Glomerular endothelial cell (primary cell): ENCODE data around the gene SASH1. TPM values are rescaled to one million over a fixed set of nuclear protein-coding genes. Genes with fewer than 3 reads are reported as not detected.
"Not testable (repeated sequence)": the region's sequence is repeated elsewhere in the genome, so short reads cannot be mapped to it uniquely, and the experiment has no call there.

Experiments
- DNase-seq: peaks from one replicate; pipeline ENCODE4 v3.0.0-alpha.2; 2011; ENCODE audit warnings: low read depth, low spot score; ENCODE audit errors: extremely low read depth
- total RNA-seq: library from RNA; depleted of rRNA; stranded (reverse); fragments of >200 nt; gene quantifications from 2 replicates; pipeline ENCODE4 v1.2.3, GENCODE V29; 2015

Gene SASH1
- total RNA-seq, 1 donor from 2014 or later: 136 TPM

DNA sequence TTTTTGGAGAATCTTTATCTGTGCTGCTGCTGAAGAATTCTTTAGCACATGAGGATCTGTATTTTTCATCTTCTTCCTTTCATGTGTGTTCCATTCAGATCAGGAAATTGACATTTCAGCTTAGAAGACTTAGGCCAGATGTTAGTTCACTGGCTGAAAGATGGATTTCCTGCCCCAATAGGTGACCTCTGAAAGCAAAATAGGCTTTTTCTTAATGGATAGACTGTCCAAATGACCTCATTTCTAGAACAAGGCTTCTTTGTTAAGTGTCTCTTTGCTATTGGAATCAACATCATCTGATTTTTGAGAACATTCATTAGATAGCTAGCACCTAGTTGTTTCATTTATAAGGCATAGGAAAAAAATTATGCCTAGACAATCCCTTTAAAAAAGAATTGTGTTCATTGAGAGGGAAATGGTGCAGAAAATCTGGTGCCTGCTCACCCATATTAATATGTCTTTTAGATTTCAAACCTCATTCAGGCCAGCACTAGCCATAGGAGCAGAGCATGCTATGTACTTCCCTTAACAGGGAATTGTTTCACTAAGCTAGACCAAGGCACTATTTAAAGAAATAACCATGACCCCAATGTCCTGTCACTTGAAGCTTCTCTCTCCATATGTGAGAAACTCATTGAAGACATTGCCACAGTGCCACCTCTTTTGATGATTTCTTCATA is 13.6 kb upstream of the SASH1 start:
- DNase-seq: no peak

DNA sequence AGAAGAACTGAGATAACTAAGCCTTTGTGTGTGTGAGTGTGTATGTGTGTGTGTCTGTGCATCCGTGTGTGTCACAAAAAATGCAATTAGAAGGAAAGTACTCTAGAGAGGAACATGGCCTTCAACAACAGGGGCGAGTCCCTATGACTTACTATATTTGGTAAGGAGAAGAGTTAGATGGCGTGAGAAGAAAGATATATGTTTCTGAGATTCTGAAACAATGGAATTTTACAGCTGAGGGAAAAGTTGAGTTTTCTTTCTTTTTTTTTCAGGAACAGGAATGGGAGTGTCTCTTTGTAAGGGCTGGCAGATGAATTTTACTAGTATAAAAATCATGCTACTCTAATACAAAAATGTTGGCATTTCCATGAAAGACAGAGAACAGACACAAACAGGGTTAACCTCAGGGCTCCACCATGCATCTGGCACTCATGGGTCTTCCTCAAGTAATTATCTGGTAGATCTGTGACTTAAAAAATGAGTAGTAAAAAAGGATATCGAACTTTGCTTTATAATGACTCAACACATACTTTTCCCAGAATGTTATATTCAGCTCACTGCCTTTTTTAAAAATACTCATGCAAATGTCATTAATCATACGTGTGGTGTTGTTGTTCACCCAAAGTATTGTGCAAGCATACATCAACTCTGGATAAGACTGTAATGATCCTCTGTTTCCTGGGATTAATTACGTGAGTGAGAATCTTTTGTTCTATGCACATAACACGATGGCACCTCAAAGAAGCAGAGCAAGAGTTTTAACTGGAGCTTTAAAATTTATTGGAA is 12.8 kb upstream of the SASH1 start:
- DNase-seq: no peak

DNA sequence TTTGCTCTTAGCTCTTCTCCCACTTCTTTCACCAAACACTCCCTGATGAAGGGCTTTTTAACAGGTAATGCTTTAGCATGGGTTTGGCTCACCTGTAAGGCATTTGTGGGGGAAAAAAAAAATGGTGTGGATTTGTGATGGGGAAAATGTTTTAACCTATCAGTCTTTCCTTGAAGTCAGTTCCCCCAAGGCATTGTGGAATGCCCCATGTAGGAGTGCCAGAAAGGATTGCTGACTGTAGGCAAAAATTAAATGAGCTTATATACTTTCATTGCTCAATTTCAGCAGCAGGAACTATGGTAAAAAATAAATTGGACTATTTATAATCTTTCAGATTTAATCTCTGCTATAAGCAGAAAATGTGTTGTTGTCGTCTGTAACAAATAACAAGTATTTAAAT is 10.6 kb upstream of the SASH1 start:
- no peak for DNase-seq

DNA sequence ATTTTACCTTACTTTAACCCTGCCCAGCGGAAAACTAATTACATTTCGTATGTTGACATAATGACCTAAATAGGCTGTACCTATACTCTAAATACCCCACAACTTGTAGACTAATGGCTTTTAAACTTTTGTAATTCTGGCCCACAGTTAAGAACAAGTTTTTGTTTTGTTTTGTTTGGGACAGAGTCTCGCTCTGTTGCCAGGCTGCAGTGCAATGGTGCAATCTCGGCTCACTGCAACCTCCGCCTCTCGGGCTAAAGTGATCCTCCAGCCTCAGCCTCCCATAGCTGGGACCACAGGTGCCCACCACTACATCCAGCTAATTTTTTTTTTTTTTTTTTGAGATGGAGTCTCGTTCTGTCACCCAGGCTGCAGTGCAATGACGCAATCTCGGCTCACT is 5.7 kb upstream of the SASH1 start:
- no peak for DNase-seq

DNA sequence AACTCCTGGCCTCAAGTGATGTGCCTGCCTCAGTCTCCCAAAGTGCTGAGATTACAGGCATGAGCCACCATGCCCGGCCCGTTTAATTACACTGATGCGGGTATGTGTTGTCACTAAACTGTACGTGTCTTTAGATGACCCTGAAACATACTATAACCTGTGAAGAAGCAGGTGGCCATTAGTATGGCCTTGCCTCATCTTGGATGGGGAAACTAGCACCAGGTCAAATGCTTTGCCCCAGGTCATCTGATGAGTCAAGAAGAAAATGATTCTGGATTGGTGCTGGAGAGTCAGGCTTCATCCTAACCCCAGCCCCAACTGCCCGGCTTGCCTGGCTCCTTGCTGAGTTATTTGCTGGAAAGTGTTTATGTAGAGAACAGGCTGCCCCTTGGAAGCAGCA is 2.9 kb upstream of the SASH1 start:
- no peak for DNase-seq

DNA sequence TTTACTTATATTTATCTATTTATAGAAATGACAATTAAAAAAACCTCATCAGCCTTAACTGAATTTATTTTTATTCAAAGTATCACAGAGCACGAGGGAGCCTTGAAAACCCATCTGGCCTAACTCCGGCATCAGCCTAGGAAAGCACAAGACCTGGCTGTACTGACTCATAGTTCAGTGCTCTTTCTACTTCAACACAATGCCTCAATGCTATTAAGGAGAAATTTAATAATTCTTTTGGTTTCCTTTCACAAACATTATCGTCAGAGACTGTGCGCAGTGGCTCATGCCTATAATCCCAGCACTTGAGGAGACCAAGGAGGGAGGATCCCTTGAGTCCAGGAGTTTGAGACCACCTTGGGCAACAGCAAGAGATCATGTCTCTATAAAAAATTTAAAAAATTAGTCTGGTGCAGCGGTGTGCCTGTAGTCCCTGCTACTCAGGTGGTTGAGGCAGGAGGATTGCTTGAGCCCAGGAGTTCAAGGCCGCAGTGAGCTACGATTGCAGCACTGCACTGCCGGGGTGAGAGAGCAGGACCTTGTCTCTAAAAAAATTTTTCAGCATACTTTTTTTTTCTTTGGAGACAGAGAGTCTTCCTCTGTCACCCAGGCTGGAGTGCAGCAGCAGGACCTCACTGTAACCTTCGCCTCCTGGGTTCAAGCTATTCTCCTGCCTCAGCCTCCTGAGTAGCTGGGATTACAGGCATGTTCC is 1.9 kb upstream of the SASH1 start:
- no peak for DNase-seq

DNA sequence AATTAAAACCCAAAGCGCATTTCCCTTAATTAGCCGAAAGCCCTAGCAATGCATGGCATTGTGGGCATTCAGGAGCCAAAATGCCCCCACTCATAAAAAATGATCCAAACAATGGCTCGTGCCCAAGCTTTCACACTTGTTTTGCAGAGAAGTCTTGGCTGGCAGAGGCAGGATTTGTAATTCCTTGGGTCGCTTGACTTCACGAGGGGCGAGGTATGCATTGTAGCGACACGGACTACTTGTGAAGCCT is 613 bp upstream of the SASH1 start:
- no peak for DNase-seq

DNA sequence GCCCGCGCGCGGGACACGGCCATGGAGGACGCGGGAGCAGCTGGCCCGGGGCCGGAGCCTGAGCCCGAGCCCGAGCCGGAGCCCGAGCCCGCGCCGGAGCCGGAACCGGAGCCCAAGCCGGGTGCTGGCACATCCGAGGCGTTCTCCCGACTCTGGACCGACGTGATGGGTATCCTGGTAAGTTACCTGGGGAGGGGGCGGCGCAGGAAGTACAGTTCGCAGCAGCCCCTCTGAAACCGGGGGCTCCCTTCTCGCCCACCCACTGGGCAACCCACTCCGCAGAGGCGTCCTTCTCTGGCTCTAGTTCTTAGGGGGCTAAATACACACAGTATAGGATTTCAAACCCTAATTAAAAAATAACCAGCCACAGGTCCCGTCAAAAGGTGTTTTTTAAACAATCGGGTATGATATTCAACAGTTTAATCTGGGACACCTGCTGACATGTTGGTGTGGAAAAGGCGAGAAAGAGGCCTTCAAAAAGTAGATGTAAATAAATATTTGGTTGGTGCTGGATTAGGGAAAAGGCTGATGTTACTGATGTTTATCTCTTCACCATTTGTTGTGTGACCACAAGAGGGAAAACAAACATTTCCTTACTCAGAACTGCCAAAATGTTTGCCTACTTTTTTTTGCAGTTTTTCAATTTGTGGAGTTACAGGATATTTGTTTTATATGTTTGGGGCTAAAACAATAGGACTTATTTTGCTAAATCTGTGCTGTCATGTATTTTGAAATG is 577 bp downstream of the SASH1 start:
- no peak for DNase-seq

DNA sequence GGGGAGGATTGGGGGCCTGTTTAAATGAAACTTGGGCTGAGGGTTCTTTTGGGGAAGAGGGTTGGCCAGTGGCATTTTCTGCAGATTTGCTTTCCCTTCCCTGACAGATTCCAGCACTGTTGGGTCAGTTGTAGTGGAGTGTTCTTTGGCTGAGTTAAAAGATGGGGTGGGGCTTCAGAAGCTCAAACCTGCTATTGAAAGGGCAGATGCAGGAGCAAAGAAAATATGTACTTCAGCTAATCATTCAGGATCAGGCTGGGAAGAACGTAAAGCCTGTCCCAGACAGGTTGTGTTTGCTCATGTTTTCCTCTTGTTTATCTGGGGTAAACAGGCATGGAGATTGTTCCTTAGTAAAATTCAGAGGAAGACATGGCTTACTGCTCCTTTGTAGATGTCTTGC is 2.5 kb downstream of the SASH1 start:
- no peak for DNase-seq

DNA sequence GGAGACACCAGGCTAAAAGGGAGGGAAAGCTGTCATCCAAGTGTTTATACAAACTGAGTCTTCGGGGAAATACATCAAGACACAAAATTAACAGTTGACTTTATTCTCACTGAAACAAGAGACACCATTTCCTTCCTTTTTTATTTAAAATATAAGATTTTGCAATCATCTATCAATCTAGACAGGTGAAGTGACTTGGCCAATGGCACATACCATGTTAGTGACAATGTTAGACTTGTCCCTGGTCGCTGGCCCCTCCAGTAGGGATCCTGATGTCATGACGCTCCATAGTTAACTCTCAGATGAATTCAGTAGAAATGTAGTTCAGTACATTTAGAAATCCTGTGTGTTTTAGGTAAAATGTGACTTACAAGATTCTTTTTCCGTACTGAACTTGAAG is 2.9 kb downstream of the SASH1 start:
- DNase-seq: no peak

DNA sequence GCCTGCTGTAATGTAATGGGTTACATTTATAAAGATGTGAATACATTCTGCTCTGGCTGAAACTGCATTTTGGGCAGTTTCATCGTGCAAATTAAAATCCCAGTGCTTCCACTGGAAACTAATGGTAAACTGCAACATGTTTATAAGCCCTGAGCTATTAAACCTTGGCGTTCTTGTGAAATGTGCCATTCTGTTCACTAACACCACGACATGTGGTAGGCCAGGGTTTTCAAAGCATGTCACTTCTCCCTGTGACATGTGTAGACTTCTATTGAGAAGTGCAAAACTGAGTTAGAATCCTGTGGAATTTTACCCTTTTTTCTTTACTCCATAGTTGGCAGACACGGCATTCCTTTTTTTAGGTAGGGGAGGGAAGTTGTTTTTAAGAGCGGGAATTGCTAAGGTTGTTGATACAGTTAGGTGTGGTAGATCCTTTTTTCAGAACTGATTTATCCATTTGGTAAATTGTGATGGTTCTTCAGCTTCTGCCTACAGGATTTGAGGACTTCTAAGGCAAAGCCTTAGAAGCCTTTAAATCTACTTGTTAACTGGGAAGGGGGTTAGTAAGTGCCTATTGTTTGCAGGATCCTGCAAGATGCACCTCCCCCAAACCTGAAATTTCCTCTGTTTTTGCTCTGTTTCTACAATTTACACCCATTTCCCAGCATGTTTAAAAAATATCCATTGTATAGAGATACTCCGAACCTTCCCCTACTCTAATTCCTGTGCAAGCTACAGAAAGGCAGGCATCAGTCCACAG is 4.2 kb downstream of the SASH1 start:
- DNase-seq: no peak

DNA sequence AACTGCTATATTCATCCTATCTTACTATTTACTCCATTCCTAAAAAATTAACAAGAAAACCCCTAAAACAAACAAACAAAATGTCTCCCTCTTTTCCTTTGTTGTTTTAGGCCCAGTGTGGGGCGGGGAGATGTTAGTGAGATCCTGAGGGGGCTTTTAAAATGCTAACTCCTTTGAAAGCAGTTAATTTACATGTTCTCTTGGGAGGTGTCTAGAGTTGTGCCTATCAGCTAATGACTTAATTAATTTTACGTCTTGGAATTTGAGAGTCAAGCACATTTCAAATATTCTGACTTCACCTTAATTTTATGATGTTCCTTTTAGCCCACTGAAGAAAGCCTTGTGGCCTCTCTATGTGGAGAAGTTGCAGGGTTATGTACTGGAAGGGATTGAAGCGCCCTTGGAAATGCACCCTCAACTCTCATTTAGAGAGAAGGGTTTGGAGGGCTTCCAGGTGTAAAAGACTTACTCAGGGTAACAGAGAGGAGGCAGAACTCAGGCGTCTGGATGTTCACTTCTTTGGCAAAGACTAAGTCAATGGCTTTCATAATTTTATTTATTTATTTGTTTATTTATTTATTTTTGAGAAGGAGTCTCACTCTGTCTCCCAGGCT is 4.9 kb downstream of the SASH1 start:
- no peak for DNase-seq

DNA sequence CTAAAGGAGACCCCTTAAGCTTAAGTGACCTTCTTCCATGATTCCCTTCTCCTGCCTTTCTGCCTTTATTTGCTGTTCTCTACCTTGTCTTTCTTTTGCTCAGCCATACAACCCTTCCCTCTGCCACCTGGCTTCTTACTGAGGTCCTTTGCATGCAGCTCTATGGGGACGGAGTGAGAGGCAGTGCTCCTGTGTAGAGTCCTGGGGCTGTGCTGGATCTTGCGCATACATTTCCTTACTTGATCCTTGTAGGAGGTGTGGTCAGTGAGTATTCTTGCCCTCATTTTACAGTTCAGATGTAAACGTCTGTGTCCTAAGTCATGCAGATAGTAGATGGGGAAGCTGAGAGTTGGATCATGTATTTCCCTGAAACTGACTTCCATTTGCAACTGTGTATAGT is 5.7 kb downstream of the SASH1 start:
- DNase-seq: no peak

DNA sequence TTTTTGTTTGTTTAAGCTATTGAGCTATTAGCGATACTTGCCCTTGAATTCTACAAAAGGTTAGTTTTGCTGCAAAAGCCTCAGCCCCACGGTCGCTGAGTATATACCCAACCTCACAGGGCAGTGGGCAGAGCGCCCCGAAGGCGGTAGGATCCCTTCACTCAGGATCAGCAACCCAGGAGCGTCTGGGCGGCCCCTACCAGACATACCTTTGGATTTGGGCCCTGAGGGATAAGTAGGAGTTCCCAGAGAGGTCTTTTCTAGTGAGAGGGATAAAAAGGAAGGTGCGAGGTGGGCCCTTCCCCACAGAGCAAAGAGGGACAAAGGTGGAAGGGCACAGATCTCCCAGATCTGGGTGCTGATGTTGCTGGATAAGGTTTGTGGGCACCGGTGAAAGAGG is 6.1 kb downstream of the SASH1 start:
- DNase-seq: no peak

DNA sequence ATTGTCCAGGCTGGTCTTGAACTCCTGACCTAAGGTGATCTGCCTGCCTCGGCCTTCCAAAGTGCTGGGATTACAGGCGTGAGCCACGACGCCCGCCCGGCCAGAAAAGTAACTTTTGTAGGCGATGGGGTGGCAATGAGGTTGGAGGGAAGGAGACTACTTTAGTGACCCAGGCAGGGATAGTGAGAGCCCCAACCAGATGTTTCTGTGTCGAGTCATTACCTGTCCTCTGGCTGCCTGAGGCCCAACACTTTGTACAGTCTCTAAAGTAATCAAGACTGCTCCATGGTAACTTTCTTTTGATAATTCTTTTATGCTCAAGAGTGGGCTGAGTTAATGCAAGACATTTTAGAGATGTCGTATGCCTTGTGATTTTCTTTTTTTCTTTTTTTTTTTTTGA is 6.8 kb downstream of the SASH1 start:
- DNase-seq: no peak

DNA sequence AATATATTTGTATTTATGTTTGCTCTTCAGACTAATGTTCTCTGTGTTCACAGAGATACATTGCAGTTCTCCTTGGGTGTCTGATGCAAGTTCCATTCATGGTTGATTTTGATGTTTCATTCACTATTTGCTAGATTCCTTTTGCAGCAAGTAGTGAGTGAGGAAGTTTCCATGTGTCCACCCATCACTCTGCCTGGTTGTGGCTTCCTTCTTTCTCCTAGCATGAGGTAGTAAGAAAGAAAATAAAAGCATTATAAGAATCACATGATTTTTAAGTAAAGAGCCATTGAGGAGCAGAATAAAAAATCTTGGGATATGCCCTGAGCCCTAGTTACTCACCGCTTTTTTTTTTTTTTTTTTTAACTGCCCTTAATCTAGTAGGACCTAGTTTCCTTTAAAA is 8.7 kb downstream of the SASH1 start:
- no peak for DNase-seq

DNA sequence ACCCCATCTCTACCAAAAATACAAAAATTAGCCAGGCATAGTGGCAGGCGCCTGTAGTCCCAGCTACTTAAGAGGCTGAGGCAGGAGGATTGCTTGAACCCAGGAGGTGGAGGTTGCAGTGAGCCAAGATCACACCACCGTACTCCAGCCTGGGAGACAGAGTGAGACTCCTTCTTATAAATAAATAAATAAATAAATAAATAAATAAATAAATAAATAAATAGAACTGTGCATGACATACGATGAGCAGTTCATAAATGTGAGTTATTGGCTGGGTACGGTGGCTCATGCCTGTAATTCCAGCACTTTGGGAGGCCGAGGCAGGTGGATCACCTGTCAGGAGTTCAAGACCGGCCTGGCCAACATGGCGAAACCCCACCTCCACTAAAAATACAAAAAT is 9.8 kb downstream of the SASH1 start:
- DNase-seq: not testable (repeated sequence)

DNA sequence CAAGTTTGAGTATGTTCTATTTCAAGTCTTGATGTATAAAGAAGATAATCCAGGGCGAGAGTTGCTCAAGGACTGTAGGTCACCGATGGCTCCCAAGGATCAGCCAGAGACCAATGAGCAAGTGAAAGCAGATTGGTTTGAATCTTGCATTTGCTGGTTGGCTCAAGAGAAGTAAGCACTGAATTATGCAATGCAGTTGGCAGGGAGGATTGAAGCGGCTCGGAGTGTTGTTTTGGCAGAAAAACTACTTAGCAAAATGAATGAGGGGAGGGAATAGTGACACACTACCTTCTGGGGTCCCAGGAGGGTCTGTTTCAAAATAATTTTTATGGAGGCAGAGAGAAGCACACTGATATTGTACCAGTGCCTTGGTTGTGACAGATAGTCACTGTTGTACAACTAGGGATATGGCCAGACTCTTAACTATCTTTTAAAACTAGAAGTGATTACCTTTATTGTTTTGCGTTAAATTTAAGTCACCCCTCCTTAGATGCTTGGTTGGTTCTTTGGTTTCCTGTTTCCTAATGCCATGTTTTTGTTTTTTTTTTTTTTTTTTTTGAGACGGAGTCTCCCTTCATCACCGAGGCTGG is 15.7 kb downstream of the SASH1 start:
- no peak for DNase-seq

DNA sequence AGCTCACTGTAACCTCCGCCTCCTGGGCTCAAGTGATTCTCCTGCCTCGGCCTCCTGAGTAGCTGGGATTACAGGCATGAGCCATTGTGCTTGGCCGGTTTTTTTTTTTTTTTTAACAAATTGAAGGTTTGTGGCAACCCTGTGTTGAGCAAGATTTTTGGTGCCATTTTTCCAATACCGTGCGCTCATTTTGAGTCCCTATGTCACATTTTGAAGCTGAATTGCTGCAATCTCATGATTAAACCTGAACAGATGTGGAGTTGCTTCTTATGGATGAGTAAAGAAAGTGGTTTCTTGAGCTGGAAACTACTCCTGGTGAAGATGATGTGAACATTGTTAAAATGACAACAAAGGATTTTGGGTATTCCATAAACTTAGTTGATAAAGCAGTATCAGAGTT is 16.6 kb downstream of the SASH1 start:
- no peak for DNase-seq
